Measurements from ENCODE around the gene LIFR.

DNA sequence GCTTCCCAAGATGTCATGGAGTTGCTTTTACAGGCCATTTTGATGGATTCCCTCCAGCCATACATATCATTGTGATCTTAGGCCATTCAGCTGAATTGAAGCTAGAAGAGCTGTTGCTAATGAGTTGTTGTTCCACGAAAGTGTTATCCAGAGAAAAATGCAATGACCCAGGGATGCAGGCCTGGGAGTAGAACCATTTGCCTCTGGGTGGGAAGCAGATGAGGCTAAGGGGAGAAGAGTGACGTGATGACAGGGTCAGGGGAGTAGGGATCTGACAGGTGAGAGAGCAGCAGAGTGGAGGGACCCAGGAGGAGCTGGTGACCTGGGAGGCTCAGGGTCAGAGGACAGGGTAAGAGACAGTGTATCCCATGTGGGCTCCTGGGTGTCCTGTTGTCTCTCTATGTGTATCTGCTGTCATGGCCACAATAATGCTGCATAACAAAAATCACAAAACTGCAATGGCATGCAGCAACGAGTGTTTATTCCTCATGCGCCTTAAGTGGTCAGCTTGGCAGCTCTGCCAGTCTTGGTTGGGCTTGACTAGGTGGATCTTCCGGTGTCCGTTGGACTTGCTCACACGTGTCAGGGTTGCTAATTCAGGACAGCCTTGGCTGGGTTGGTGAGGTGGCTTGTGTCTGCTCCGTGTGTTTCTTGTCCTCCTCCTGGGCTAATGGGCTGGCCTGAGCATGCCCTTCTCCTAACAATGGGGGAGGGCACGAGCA is 90.6 kb downstream of the LIFR start:
- TF ChIP-seq, protein P1, sequence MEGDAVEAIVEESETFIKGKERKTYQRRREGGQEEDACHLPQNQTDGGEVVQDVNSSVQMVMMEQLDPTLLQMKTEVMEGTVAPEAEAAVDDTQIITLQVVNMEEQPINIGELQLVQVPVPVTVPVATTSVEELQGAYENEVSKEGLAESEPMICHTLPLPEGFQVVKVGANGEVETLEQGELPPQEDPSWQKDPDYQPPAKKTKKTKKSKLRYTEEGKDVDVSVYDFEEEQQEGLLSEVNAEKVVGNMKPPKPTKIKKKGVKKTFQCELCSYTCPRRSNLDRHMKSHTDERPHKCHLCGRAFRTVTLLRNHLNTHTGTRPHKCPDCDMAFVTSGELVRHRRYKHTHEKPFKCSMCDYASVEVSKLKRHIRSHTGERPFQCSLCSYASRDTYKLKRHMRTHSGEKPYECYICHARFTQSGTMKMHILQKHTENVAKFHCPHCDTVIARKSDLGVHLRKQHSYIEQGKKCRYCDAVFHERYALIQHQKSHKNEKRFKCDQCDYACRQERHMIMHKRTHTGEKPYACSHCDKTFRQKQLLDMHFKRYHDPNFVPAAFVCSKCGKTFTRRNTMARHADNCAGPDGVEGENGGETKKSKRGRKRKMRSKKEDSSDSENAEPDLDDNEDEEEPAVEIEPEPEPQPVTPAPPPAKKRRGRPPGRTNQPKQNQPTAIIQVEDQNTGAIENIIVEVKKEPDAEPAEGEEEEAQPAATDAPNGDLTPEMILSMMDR (IDR thresholded peaks at IDR 0.05; ENCODE audit: poor library complexity) = no peak
- TF ChIP-seq EZH2phosphoT487 (IDR thresholded peaks at IDR 0.05; ENCODE audit: low read depth, severe bottlenecking, unreplicated experiment) = no peak

All from hepatocyte (in vitro differentiated cells).